GM21360 (cell line): Measurements from ENCODE around the gene CISTR.
"Not testable (repeated sequence)": the region's sequence is repeated elsewhere in the genome, so short reads cannot be mapped to it uniquely, and the experiment has no call there.

ENCODE experiments used
- ATAC-seq: cut with Tn5 transposase; IDR thresholded peaks from one replicate; pipeline ENCODE4 v1.9.1; 2021; ENCODE audit warnings: mild to moderate bottlenecking, moderate library complexity; ENCODE audit not compliant: unreplicated experiment

CISTR gene

DNA sequence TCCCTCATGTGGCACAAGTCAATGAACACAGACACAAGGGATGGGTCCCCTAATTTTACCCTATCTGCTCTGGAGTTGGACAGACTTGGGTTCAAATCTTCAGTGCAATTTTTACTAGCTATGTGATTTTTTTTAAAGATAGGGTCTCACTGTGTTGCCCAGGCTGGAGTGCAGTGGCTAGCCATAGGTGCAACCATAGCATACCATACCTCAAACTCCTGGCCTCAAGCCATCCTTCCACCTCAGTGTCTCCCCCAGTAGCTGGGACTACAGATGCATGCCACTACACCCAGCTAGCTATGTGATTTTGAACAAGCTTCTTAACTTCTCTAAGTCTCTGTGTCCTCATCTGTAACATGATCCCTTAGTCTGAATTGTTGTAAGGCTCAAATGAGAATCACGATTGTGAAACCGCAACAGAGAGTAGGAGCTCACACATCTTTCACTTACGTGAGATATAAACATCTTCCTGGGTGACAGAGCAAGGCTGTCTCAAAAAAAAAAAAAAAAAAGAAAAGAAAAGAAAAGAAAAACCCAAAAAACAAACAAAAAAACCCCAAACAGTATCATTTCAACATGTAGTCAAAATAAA, 29.2 kb downstream of the CISTR start:
- ATAC-seq: no peak

DNA sequence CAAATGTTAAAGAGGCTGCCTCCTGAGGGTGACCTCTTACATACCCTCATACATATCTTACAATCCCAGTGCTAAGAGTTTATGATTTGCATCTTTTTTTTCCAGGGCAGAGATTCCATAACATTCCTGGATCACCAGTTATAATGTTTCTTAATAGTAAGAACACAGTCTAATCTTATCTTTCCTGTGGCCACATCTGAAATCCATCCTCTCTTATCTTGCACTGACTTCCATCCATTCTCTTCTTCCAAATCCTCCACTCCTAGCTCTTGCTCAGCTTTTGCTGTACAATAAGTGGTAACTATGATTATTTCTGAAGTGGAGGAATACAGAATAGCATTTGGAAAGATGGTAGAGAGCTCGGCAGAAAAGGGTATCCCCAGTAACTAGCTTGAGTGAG, 30.8 kb downstream of the CISTR start:
- no peak for ATAC-seq

GRCh38 chr12:53719649-53720048, 32.1 kb downstream of the CISTR start:
- ATAC-seq: no peak

DNA sequence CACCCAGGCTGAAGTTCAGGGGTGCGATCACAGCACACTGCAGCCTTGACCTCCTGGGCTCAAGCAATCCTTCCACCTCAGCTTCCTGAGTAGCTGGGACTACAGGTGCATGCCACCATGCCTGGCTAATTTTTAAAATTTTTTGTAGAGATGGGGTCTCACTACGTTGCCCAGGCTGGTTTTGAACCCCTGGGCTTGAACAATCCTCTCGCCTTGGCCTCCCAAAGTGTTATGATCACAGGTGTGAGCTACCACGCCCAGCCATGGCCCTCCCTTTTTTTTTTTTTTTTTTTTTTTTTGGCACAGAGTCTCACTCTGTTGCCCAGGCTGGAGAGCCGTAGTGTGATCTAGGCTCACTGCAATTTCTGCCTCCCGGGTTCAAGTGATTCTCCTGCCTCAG, 33.2 kb downstream of the CISTR start:
- ATAC-seq: not testable (repeated sequence)

GRCh38 chr12:53717319-53717718, 34.5 kb downstream of the CISTR start:
- no peak for ATAC-seq

DNA sequence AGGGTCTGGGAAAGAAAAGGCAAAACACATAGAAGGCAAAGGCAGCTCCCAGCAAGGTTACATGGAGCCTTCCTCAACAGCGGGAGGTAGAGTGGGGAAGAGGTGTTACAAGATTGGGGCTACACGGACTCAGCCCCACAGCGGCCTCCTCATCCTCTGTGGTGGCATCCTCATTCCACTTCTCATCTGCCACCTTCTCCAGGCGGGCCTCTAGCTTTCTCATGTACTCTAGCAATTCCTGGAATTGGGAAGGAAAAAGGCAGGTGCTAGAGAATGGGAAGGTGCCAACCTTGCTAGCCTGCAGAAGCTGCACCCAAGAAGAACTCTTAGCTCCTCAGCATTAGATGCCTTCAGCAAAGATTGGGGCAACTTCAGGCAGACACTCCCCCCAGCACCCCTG, 37.8 kb downstream of the CISTR start:
- no peak for ATAC-seq

DNA sequence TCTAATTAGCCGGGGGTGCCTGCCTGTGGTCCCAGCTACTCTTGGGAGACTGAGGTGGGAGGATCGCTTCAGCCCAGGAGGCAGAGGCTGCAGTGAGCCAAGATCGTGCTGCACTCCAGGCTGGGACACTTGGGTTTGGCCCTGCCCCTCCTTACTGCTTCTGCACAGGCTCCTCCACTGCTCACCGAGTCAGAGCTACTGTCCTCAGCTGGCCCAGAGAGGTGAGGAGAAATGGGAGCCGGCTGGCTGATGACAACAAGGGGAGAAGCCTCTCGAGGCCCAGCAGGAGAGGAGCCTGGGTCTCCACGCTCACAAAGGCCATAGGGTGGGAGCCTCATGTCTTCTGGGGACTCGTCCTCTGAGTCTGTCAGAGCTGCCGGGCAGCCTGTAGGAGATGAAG, 38.3 kb downstream of the CISTR start:
- no peak for ATAC-seq

- ATAC-seq: no peak
These were observed 39.6 kb downstream of the CISTR start for GRCh38 chr12:53712059-53712643.

GRCh38 chr12:53710091-53710490, 41.7 kb downstream of the CISTR start:
- no peak for ATAC-seq

- no peak for ATAC-seq
These were observed 42.1 kb downstream of the CISTR start for GRCh38 chr12:53709671-53710070.

DNA sequence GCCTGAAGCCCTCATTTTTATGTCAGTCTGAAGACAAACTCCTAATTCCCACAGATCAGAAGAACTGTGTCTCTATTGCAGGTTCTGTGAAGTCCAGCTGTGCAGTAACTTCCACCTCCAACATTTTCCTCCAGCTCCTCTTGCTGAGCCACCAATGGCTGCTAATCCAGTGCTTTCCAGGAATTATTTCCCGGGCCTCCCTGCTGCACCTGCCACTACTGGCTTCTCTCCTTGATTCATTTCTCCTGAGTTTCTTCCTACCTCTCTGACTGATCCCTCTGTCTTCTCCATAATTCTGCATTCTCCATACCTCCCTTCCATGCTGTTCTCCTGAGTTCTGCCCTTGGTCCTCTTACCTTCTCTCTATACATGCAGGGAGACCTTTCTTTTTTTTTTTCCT, 45.7 kb downstream of the CISTR start:
- ATAC-seq: no peak

- ATAC-seq: no peak
These were observed 48.0 kb downstream of the CISTR start for GRCh38 chr12:53703756-53704155.

DNA sequence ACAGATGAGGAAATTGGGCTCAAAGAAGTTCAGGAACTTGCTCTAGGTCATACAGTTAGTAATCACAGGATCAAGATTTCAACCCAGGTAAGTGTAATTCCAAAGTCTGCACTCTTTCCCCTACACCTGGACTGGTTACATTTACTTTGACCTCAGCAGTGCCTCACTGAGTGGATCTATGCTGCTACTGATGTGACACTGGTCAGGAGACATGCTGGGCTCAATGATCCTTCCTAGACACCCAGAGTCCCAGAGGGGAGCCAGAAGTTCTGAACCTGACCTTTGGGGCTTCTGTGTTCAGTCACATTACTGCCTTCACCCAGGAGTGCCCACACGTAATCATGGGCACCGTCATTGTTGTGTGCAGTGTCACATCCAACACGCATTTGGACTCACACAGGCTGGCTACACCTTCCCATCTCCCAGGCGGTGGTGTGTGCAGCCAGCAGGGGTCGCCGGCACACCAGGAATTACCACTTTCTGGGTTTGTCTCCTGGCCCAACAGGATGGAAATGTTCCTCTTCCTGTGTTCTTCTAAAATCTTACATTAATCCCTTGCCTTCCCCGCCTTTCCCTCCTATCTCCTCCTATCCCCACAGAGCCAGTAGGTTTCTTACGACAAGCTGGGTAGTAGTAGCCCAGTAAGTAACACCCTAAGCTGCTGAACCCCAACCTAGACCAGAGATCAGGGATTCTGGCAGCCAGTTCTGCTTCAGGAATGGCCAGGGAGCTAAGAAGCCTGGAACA, 50.1 kb downstream of the CISTR start:
- ATAC-seq: no peak

GRCh38 chr12:53700567-53700966, 51.2 kb downstream of the CISTR start:
- no peak for ATAC-seq

DNA sequence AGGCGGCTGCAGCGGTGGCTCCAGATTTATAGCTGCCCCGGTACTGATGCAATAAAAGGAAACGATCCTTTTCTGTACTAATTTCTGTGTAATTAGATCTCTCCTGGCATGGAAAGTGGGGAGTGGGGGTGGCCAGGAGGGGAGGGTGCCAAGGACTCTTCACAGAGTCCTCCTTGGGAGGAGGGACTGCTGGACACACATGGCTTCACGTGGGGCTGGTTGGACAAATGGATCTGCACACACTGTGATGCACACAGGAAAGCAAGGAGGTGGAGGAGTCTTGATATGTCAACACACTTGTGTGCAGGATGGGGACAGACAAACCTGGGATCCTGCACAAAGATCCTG, 52.1 kb downstream of the CISTR start:
- no peak for ATAC-seq

GRCh38 chr12:53698948-53699677, 52.7 kb downstream of the CISTR start:
- no peak for ATAC-seq

- no peak for ATAC-seq
These were observed 55.0 kb downstream of the CISTR start for GRCh38 chr12:53696655-53697331.
